HCT116 (cell line): ENCODE data around the gene TCF20. TPM values are rescaled to one million over a fixed set of nuclear protein-coding genes. Genes with fewer than 3 reads are reported as not detected.

Experiments
- ATAC-seq: fragments of 200-7000 bp; cut with Tn5 transposase; 2 replicates; pipeline ENCODE4 v1.9.1; 2020; ENCODE audit warnings: mild to moderate bottlenecking, moderate library complexity
- BruUV-seq: library from RNA; stranded (reverse); fragments of 400-500 nt; replicated peaks from 2 replicates; lab custom pipeline; 2021; lab: Mats Ljungman, UMichigan
- CTCF ChIA-PET: fragments of 300-600 bp; sonication (Branson Sonifier 250); formaldehyde crosslinking; loops from one replicate; lab custom pipeline; 2021; ENCODE audit warnings: antibody characterized with exemption; lab: Charles Lee
- POLR2A ChIA-PET: fragments of 300-600, 350-600 bp; sonication (Branson Sonifier 250); formaldehyde crosslinking; loops from one replicate; lab custom pipeline; 2021; ENCODE audit warnings: antibody characterized with exemption; lab: Charles Lee
- RAD21 ChIA-PET, 2 experiments: fragments of 300-600 bp; sonication (Branson Sonifier 250); formaldehyde crosslinking; loops; one replicate each; lab custom pipeline; 2023; ENCODE audit warnings: low total read pairs in 2 of 2; ENCODE audit not compliant: uncharacterized antibody in 2 of 2, unreplicated experiment in 2 of 2, low non-redundant PET in 1 of 2; lab: Charles Lee
- DNase-seq: peaks from one replicate; pipeline ENCODE4 v3.0.0-alpha.2; 2010; ENCODE audit warnings: low read depth, low spot score
- H2AFZ ChIP-seq: fragments of 200-600 bp; shearing (Covaris generic), sonication (generic); 2 replicates; pipeline ENCODE4 v1.6.1; 2017; ENCODE audit warnings: low read depth, mixed run types, mixed read lengths, antibody characterized with exemption, low read length; ENCODE audit not compliant: poor library complexity, severe bottlenecking
- H3K27ac ChIP-seq: 2 replicates; pipeline ENCODE4 v1.5.1; 2012; ENCODE audit warnings: low read depth, low read length
- H3K27me3 ChIP-seq: fragments of 200-600 bp; sonication (generic); 2 replicates; pipeline ENCODE4 v1.6.1; 2016; ENCODE audit warnings: mixed run types, low read length, mixed read lengths; ENCODE audit not compliant: insufficient read depth
- H3K36me3 ChIP-seq, 2 experiments: fragments of 200-500 bp in 1 of 2; fragments of 200-600 bp in 1 of 2; sonication (Bioruptor generic) in 1 of 2; sonication (generic) in 1 of 2; 2 replicates each; pipeline versions ENCODE4 v1.5.1 to v1.6.1; 2014 to 2016; ENCODE audit warnings: low read length in 2 of 2, inconsistent platforms in 1 of 2, mixed read lengths in 1 of 2, mixed run types in 1 of 2; ENCODE audit not compliant: insufficient read depth in 2 of 2, control insufficient read depth in 1 of 2
- H3K4me1 ChIP-seq, 2 experiments: fragments of 200-600 bp in 1 of 2; sonication (generic) in 1 of 2; 2 replicates each; pipeline versions ENCODE4 v1.5.1 to v1.6.1; 2012 to 2017; ENCODE audit warnings: low read length in 2 of 2, inconsistent platforms in 1 of 2, mild to moderate bottlenecking in 1 of 2, mixed read lengths in 1 of 2, mixed run types in 1 of 2, moderate library complexity in 1 of 2; ENCODE audit not compliant: insufficient read depth in 2 of 2, control insufficient read depth in 1 of 2
- H3K4me2 ChIP-seq: fragments of 200-600 bp; sonication (generic); 2 replicates; pipeline ENCODE4 v1.6.1; 2017; ENCODE audit warnings: mixed run types, low read length, mixed read lengths
- H3K4me3 ChIP-seq, 2 experiments: fragments of 200-600 bp in 1 of 2; sonication (generic) in 1 of 2; replicated peaks in 1 of 2; 2 replicates each; pipeline ENCODE4 v1.5.1; 2011 to 2016; ENCODE audit warnings: low read length in 2 of 2, control low read depth in 1 of 2, low read depth in 1 of 2, mild to moderate bottlenecking in 1 of 2, mixed read lengths in 1 of 2, mixed run types in 1 of 2
- H3K79me2 ChIP-seq: fragments of 200-600 bp; sonication (generic); 2 replicates; pipeline ENCODE4 v1.6.1; 2017; ENCODE audit warnings: mild to moderate bottlenecking, mixed run types, low read length, moderate library complexity, mixed read lengths; ENCODE audit not compliant: insufficient read depth
- H3K9ac ChIP-seq: fragments of 200-600 bp; sonication (generic); 2 replicates; pipeline ENCODE4 v1.6.1; 2016; ENCODE audit warnings: low read length, mixed read lengths
- H3K9me2 ChIP-seq: fragments of 200-600 bp; sonication (generic), shearing (Covaris generic); 2 replicates; pipeline ENCODE4 v1.6.1; 2017; ENCODE audit warnings: mixed run types, mild to moderate bottlenecking, moderate library complexity; ENCODE audit not compliant: insufficient read depth
- H3K9me3 ChIP-seq, 2 experiments: fragments of 200-500 bp in 1 of 2; fragments of 200-600 bp in 1 of 2; sonication (Bioruptor generic) in 1 of 2; sonication (generic) in 1 of 2; 2 replicates each; pipeline ENCODE4 v1.6.1; 2014 to 2017; ENCODE audit warnings: low read length in 2 of 2, mixed read lengths in 2 of 2, inconsistent platforms in 1 of 2, low read depth in 1 of 2, mild to moderate bottlenecking in 1 of 2, mixed run types in 1 of 2, moderate library complexity in 1 of 2; ENCODE audit not compliant: control insufficient read depth in 1 of 2, insufficient read depth in 1 of 2
- H4K20me1 ChIP-seq: fragments of 200-600 bp; sonication (generic), shearing (Covaris generic); 2 replicates; pipeline ENCODE4 v1.6.1; 2017; ENCODE audit warnings: mixed run types, mild to moderate bottlenecking, moderate library complexity; ENCODE audit not compliant: insufficient read depth
- EGR1 ChIP-seq: IDR thresholded peaks from 2 replicates; pipeline ENCODE4 v1.6.1; 2012; ENCODE audit warnings: low read depth
- ELF1 ChIP-seq: IDR thresholded peaks from 2 replicates; pipeline ENCODE4 v1.6.1; 2012; ENCODE audit warnings: low read depth, borderline replicate concordance
- EZH2 ChIP-seq: fragments of 200-600 bp; sonication (generic); IDR thresholded peaks from 2 replicates; pipeline ENCODE4 v1.6.1; 2017; ENCODE audit warnings: antibody characterized with exemption, mixed run types
- EZH2phosphoT487 ChIP-seq: fragments of 200-600 bp; IDR thresholded peaks from 2 replicates; pipeline ENCODE4 v1.6.1; 2018; ENCODE audit warnings: antibody characterized with exemption, borderline replicate concordance
- JUND ChIP-seq: IDR thresholded peaks from 2 replicates; pipeline ENCODE4 v1.6.1; 2012
- POLR2A ChIP-seq: IDR thresholded peaks from 2 replicates; pipeline ENCODE4 v1.7.0; 2011; ENCODE audit warnings: borderline replicate concordance; ENCODE audit not compliant: insufficient read depth, insufficient read length; ENCODE audit errors: extremely low read depth
- SIN3A ChIP-seq: IDR thresholded peaks from 2 replicates; pipeline ENCODE4 v1.6.1; 2012; ENCODE audit warnings: low read depth
- SRF ChIP-seq: IDR thresholded peaks from 2 replicates; pipeline ENCODE4 v1.6.1; 2012; ENCODE audit warnings: low read depth
- TCF7L2 ChIP-seq: IDR thresholded peaks from 2 replicates; pipeline ENCODE4 v1.7.0; 2011; ENCODE audit warnings: borderline replicate concordance, inconsistent platforms; ENCODE audit not compliant: insufficient read depth, insufficient read length; ENCODE audit errors: extremely low read depth
- ZFX ChIP-seq: fragments of 450-650 bp; IDR thresholded peaks from 2 replicates; pipeline ENCODE4 v1.6.1; 2017
- ZNF274 ChIP-seq: fragments of 200-500 bp; sonication (Bioruptor generic); IDR thresholded peaks from 2 replicates; pipeline ENCODE4 v1.6.1; 2014; ENCODE audit warnings: mild to moderate bottlenecking, low read depth, low read length, inconsistent platforms
- intact Hi-C: fragments of 100-400 bp; cut with micrococcal nuclease; formaldehyde crosslinking; loops from 2 replicates; pipeline ENCODE4 v1.10.0; 2022
- total RNA-seq: library from RNA; stranded (reverse); gene quantifications from one replicate; pipeline ENCODE4 v1.2.1, GENCODE V29; 2021; ENCODE audit not compliant: unreplicated experiment
- TF ChIP-seq, protein P1 (sequence below), 3 experiments: fragments of 200-600 bp in 1 of 3; sonication (generic) in 1 of 3; IDR thresholded peaks in 2 of 3; conservative IDR thresholded peaks in 1 of 3; 2 replicates each; pipeline ENCODE4 v1.5.1; 2012 to 2017; ENCODE audit warnings: low read depth in 2 of 3, low read length in 2 of 3, antibody characterized with exemption in 1 of 3, borderline replicate concordance in 1 of 3, control low read depth in 1 of 3, mild to moderate bottlenecking in 1 of 3, mixed read lengths in 1 of 3, mixed run types in 1 of 3, moderate library complexity in 1 of 3; ENCODE audit not compliant: insufficient read depth in 1 of 3
- TF ChIP-seq, protein P2 (sequence below): IDR thresholded peaks from 2 replicates; pipeline ENCODE4 v1.6.1; 2011; ENCODE audit warnings: mild to moderate bottlenecking, low read length, moderate library complexity; ENCODE audit not compliant: insufficient replicate concordance; ENCODE audit errors: extremely low read depth
- TF ChIP-seq, protein P3 (sequence below): IDR thresholded peaks from 2 replicates; pipeline ENCODE4 v1.6.1; 2012; ENCODE audit warnings: low read depth

Gene TCF20
- total RNA-seq, 1 experiment from 2014 or later = 66.7 TPM

- H3K9me2 ChIP-seq = no peaks in the 10 kb centered on the region
- DNase-seq = no peak
- H3K27me3 ChIP-seq = no peaks in the 10 kb centered on the region
- H3K9me3 ChIP-seq = no peaks in the 10 kb centered on the region
- H3K9ac ChIP-seq = no peak overlapping the region
- intact Hi-C loops = no loop called here
- peaks cover 98% of the 10 kb centered on the region for H3K79me2 ChIP-seq
- no peak overlapping the region for H3K4me3 ChIP-seq
- H3K4me2 ChIP-seq = no peak overlapping the region
- no peak overlapping the region for H3K27ac ChIP-seq
- RAD21 ChIA-PET = no interaction called here
- no TSS peak for BruUV-seq
- TF ChIP-seq EZH2phosphoT487 (no peak), ZNF274 (no peak), ELF1 (no peak)
- TF ChIP-seq, all 23 proteins: peak for 0
- POLR2A ChIA-PET = no interaction called here
- ATAC-seq = no peak
- H3K4me1 ChIP-seq = no peaks in the 10 kb centered on the region
- peaks cover 16% of the 10 kb centered on the region; the same call in 1 of the 2 replicates for H4K20me1 ChIP-seq
- no peak overlapping the region for H2AFZ ChIP-seq
- CTCF ChIA-PET = no interaction called here
- no peaks in the 10 kb centered on the region for H3K36me3 ChIP-seq
Observed at GRCh38 chr22:42256220-42256619, 14.2 kb downstream of the TCF20 start.

DNA sequence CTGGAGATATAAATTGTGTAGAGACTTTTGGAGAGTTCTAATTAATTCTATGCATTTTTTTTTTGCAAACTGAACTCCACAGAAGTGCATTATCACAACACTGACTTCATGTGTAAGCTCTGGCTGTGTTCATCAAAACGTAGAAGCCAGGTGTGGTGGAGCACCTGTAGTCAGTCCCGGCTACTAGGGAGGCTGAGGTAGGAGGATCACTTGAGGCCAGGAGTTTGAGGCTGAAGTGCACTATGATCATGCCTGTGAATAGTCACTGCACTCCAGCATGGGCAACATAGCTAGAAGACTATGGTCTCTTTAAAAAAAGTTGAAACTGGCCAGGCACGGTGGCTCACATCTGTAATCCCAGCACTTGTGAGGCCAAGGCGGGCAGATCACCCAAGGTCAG, 20.6 kb downstream of the TCF20 start:
- Histone ChIP-seq H3K4me3 (no peak overlapping the region), H3K36me3 (no peaks in the 10 kb centered on the region), H3K9me3 (no peaks in the 10 kb centered on the region), H4K20me1 (peaks cover 8% of the 10 kb centered on the region), H2AFZ (no peak overlapping the region), H3K27ac (no peak overlapping the region), H3K79me2 (peaks cover 92% of the 10 kb centered on the region), H3K27me3 (no peaks in the 10 kb centered on the region), H3K9me2 (no peaks in the 10 kb centered on the region), H3K9ac (no peak overlapping the region), H3K4me2 (no peak overlapping the region), H3K4me1 (no peaks in the 10 kb centered on the region)
- BruUV-seq = no TSS peak
- intact Hi-C loops = no loop called here
- ChIA-PET RAD21 (no interaction called here), POLR2A (no interaction called here), CTCF (no interaction called here)
- ATAC-seq (no peak), DNase-seq (no peak)
- no peak for TF ChIP-seq ELF1
- TF ChIP-seq, protein P1, sequence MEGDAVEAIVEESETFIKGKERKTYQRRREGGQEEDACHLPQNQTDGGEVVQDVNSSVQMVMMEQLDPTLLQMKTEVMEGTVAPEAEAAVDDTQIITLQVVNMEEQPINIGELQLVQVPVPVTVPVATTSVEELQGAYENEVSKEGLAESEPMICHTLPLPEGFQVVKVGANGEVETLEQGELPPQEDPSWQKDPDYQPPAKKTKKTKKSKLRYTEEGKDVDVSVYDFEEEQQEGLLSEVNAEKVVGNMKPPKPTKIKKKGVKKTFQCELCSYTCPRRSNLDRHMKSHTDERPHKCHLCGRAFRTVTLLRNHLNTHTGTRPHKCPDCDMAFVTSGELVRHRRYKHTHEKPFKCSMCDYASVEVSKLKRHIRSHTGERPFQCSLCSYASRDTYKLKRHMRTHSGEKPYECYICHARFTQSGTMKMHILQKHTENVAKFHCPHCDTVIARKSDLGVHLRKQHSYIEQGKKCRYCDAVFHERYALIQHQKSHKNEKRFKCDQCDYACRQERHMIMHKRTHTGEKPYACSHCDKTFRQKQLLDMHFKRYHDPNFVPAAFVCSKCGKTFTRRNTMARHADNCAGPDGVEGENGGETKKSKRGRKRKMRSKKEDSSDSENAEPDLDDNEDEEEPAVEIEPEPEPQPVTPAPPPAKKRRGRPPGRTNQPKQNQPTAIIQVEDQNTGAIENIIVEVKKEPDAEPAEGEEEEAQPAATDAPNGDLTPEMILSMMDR (IDR thresholded peaks at IDR 0.05 in 2 of 3, conservative IDR thresholded peaks at IDR 0.05 in 1 of 3; ENCODE audit: borderline replicate concordance in 1 of 3, insufficient read depth in 1 of 3, low read depth in 2 of 3, low read length in 2 of 3) = no peak
- no peak for TF ChIP-seq ZNF274
- no peak for TF ChIP-seq EGR1
- no peak for TF ChIP-seq SRF
- no peak for TF ChIP-seq TCF7L2
- no peak for TF ChIP-seq POLR2A
- TF ChIP-seq SIN3A = no peak
- TF ChIP-seq, protein P2, sequence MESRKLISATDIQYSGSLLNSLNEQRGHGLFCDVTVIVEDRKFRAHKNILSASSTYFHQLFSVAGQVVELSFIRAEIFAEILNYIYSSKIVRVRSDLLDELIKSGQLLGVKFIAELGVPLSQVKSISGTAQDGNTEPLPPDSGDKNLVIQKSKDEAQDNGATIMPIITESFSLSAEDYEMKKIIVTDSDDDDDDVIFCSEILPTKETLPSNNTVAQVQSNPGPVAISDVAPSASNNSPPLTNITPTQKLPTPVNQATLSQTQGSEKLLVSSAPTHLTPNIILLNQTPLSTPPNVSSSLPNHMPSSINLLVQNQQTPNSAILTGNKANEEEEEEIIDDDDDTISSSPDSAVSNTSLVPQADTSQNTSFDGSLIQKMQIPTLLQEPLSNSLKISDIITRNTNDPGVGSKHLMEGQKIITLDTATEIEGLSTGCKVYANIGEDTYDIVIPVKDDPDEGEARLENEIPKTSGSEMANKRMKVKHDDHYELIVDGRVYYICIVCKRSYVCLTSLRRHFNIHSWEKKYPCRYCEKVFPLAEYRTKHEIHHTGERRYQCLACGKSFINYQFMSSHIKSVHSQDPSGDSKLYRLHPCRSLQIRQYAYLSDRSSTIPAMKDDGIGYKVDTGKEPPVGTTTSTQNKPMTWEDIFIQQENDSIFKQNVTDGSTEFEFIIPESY = no peak
- TF ChIP-seq EZH2 = no peak
- TF ChIP-seq, protein P3, sequence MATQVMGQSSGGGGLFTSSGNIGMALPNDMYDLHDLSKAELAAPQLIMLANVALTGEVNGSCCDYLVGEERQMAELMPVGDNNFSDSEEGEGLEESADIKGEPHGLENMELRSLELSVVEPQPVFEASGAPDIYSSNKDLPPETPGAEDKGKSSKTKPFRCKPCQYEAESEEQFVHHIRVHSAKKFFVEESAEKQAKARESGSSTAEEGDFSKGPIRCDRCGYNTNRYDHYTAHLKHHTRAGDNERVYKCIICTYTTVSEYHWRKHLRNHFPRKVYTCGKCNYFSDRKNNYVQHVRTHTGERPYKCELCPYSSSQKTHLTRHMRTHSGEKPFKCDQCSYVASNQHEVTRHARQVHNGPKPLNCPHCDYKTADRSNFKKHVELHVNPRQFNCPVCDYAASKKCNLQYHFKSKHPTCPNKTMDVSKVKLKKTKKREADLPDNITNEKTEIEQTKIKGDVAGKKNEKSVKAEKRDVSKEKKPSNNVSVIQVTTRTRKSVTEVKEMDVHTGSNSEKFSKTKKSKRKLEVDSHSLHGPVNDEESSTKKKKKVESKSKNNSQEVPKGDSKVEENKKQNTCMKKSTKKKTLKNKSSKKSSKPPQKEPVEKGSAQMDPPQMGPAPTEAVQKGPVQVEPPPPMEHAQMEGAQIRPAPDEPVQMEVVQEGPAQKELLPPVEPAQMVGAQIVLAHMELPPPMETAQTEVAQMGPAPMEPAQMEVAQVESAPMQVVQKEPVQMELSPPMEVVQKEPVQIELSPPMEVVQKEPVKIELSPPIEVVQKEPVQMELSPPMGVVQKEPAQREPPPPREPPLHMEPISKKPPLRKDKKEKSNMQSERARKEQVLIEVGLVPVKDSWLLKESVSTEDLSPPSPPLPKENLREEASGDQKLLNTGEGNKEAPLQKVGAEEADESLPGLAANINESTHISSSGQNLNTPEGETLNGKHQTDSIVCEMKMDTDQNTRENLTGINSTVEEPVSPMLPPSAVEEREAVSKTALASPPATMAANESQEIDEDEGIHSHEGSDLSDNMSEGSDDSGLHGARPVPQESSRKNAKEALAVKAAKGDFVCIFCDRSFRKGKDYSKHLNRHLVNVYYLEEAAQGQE = no peak
- no peak for TF ChIP-seq ZFX
- no peak for TF ChIP-seq JUND
